Activated CD4-positive, alpha-beta T cell treated with anti-CD3 and anti-CD28 coated beads, Interleukin-2, amount 10 ng/mL, durations not matched to agents 24 days and 14 days (primary cell): ENCODE measurements around the gene ST3GAL2. TPM values are rescaled to one million over a fixed set of nuclear protein-coding genes. Genes with fewer than 3 reads are reported as not detected.
"Not testable (repeated sequence)": the region's sequence is repeated elsewhere in the genome, so short reads cannot be mapped to it uniquely, and the experiment has no call there.

Source experiments
- DNase-seq: peaks from one replicate; pipeline ENCODE4 v3.0.0; 2022
- H3K27ac Mint-ChIP-seq: one replicate; pipeline ENCODE4 v1.8.0; 2022; ENCODE audit warnings: mild to moderate bottlenecking, mixed read lengths
- H3K27me3 Mint-ChIP-seq: one replicate; pipeline ENCODE4 v1.8.0; 2022; ENCODE audit warnings: mixed read lengths
- H3K36me3 Mint-ChIP-seq: one replicate; pipeline ENCODE4 v1.8.0; 2022; ENCODE audit warnings: low read depth, mild to moderate bottlenecking, mixed read lengths
- H3K4me1 Mint-ChIP-seq: one replicate; pipeline ENCODE4 v1.8.0; 2021; ENCODE audit warnings: mixed read lengths
- H3K4me3 Mint-ChIP-seq: one replicate; pipeline ENCODE4 v1.8.0; 2022; ENCODE audit warnings: mild to moderate bottlenecking, moderate library complexity, mixed read lengths
- H3K9me3 Mint-ChIP-seq: one replicate; pipeline ENCODE4 v1.8.0; 2021; ENCODE audit warnings: mixed read lengths
- intact Hi-C: fragments of 100-400 bp; cut with micrococcal nuclease; formaldehyde crosslinking; loops from one replicate; pipeline ENCODE4 v1.15.1; 2023
- total RNA-seq: library from RNA; stranded (reverse); gene quantifications from 2 replicates; pipeline ENCODE4 v1.2.3, GENCODE V29; 2022

ST3GAL2 gene
- total RNA-seq, 1 donor from 2014 or later, result 27.9 TPM

DNA sequence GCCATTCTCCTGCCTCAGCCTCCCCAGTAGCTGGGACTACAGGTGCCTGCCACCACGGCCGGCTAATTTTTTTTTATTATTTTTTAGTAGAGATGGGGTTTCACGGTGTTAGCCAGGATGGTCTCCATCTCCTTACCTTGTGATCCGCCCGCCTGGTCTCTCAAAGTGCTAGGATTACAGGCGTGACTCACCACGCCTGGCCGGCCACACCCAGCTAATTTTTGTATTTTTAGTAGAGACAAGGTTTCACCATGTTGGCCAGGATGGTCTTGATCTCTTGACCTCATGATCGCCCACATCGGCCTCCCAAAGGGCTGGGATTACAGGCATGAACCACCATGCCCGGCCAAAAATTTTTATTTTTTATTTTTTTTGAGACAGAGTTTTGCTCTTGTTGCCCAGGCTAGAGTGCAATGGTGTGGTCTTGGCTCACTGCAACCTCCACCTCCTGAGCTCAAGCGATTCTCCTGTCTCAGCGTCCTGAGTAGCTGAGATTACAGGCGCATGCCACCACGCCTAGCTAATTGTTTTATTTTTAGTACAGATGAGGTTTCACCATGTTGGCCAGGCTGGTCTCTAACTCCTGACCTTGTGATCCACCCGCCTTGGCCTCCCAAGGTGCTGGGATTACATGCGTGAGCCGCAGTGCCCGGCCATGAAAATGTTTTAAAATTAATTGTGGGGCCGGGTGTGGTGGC lies 52.5 kb downstream of the ST3GAL2 start:
- H3K4me3 Mint-ChIP-seq, H3K9me3 Mint-ChIP-seq, H3K27ac Mint-ChIP-seq, H3K4me1 Mint-ChIP-seq, DNase-seq, intact Hi-C loops, H3K27me3 Mint-ChIP-seq: not testable (repeated sequence)
- H3K36me3 Mint-ChIP-seq, result peaks cover 15% of the 10 kb centered on the region

DNA sequence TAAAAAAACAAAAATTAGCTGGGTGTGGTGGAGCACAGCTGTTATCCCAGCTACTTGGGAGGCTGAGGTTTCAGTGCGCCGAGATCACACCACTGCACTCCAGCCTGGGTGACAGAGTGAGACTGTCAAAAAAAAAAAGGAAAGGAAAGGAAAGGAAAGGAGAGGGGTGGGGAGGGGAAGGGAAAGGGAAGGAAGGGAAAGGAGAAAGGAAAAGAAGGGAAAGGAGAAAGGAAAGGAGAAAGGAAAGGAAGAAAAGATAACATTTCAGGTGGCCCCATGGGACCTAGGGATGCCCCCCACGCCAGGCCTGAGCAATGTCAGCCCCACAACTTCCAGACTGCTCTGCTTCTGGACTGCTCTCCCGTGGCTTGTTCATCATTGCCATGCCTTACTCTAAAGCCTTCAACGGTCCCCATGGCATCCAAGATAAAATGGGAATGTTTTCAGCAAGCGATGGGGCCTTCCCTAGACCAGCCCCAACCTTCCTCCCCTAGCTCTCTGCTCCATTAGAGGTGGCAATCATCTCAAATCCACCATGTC lies 55.4 kb downstream of the ST3GAL2 start:
- intact Hi-C loops, result loop anchor here (5.0 kb wide), 1 partner anchor 269 kb away; no protein-coding TSS in a partner anchor
- Mint-ChIP-seq H3K9me3 (no peaks in the 10 kb centered on the region), H3K4me1 (no peaks in the 10 kb centered on the region), H3K27ac (no peak overlapping the region), H3K4me3 (no peak overlapping the region), H3K36me3 (peaks cover 27% of the 10 kb centered on the region), H3K27me3 (no peaks in the 10 kb centered on the region)
- DNase-seq, result no peak

DNA sequence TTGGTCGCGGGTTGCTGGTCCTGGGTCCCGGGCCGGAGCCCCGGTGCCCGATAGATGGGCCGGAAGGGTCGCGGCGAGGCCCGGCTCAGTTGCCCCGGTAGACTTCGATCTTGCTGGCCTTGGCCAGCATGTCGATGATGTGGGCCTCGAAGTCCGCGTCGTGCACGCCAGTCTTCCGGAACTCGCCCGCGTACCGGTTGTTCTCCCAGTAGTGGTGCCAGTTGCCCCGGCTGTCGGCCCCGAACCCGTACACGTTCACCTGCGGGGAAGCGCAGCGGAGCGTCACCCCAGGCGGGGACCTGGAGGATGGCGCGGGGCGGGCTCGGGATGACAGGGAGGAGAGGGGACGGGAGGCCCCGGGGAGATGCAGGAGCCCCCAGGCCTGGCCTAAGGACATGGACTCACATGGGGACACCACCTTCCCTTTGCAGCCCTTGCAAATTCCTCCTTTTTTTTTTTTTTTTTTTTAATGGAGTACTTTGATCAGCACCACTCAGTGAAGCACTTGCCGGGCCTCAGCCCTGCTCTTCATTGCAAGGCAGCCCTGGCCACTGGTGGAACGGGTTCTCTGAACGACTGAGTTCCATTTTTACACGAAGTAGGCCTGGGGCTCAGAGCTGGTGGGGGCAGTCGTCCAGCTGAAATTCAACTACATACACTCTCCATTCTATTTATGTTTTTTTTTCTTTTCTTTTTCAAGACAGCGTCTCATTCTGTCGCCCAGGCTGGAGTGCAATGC lies 57.1 kb downstream of the ST3GAL2 start:
- intact Hi-C loops, result loop anchor here (1.0 to 5.0 kb wide), 5 partner anchors 35 to 271 kb away; partner anchors contain the start of genes DDX19A and ST3GAL2
- DNase-seq, result no peak
- Mint-ChIP-seq H3K9me3 (no peaks in the 10 kb centered on the region), H3K27ac (peak overlapping the region; percentile 96), H3K27me3 (no peaks in the 10 kb centered on the region), H3K4me1 (peaks cover 5% of the 10 kb centered on the region), H3K36me3 (peaks cover 31% of the 10 kb centered on the region), H3K4me3 (peak overlapping the region; percentile 88)

GRCh38 chr16:70380919-70381603 lies 57.8 kb downstream of the ST3GAL2 start:
- Mint-ChIP-seq H3K9me3 (no peaks in the 10 kb centered on the region), H3K27me3 (no peaks in the 10 kb centered on the region), H3K36me3 (peaks cover 34% of the 10 kb centered on the region), H3K27ac (peak overlapping the region; percentile 96), H3K4me3 (peak overlapping the region; percentile 88), H3K4me1 (peaks cover 5% of the 10 kb centered on the region)
- peak; percentile 99 for DNase-seq
- intact Hi-C loops, result loop anchor here (1.0 to 5.0 kb wide), 8 partner anchors 9 to 271 kb away; partner anchors contain the start of genes COG4, DDX19A, FCSK and SF3B3

DNA sequence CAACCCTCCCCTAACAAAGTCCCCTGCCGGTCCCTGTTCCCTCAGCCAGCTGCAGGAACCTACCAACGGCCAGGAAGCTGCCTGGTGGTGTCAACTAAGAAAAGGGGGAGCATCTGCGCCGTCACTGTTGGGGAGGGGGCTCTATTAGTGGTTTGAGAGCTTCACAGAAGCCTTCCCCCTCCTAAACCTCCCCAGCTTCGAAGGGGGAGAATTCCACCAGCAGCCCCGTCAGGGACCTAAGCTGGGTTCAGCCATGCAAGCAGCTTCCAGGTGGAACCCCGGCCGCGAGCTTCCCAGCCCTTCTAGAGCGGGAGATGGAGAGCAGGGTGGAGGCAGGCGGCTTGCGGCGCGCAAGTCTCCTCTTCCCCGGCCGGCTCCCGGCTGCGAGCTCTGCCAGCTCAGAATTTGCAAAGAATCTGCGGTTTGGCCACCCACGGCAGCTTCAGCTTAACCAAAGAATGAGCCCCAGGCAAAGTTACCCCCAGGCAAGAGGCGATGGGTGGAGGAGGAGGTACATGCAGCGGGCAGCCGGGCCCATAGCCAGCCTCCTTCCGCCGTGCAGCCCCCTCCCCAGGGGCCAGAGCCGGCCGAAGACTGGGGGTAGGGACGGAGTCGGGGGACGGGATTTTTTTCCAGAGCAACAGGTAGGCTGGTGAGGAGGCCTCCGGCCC lies 58.5 kb downstream of the ST3GAL2 start:
- no peaks in the 10 kb centered on the region for H3K9me3 Mint-ChIP-seq
- intact Hi-C loops, result loop anchor here (1.0 to 5.0 kb wide), 5 partner anchors 8 to 272 kb away; partner anchors contain the start of genes COG4, FCSK and SF3B3
- peak; percentile 87 for DNase-seq
- peak overlapping the region; percentile 88 for H3K4me3 Mint-ChIP-seq
- H3K36me3 Mint-ChIP-seq, result peaks cover 39% of the 10 kb centered on the region
- peak overlapping the region; percentile 96 for H3K27ac Mint-ChIP-seq
- H3K4me1 Mint-ChIP-seq, result peaks cover 5% of the 10 kb centered on the region
- no peaks in the 10 kb centered on the region for H3K27me3 Mint-ChIP-seq

DNA sequence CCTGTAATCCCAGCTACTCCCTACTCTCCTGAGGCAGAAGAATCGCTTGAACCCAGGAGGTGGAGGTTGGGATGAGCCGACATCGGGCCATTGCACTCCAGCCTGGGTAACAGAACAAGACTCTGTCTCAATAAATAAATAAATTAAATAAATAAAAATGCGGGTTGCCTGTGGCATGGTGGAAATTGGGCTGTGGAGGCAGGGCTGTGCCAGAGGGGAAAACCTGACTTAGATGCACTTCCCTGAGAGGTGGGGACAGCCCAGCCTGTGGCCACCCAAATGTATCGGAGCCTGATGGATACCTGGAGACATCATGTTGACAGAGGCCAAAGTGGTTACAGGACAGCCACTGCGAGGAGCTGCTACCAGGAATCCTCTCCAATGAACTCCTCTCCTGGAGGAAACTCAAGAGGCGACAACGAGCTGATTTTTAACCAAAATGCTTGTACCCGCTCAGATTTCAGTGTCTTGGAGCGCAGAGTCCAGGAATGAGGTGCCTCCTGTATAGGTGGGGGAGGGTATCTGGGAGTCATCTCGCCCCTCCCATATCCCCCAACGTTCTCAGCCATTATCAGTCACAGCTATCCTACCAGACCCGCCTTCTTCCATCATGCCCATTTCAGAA lies 59.9 kb downstream of the ST3GAL2 start:
- H3K27me3 Mint-ChIP-seq, result no peaks in the 10 kb centered on the region
- no peak overlapping the region for H3K27ac Mint-ChIP-seq
- H3K36me3 Mint-ChIP-seq, result peaks cover 42% of the 10 kb centered on the region
- peak overlapping the region; percentile 88 for H3K4me3 Mint-ChIP-seq
- DNase-seq, result no peak
- peaks cover 6% of the 10 kb centered on the region for H3K4me1 Mint-ChIP-seq
- H3K9me3 Mint-ChIP-seq, result no peaks in the 10 kb centered on the region
- intact Hi-C loops, result no loop called here

GRCh38 chr16:70377782-70378181 lies 61.1 kb downstream of the ST3GAL2 start:
- intact Hi-C loops, result no loop called here

GRCh38 chr16:70375636-70376611 lies 63.0 kb downstream of the ST3GAL2 start:
- Mint-ChIP-seq H3K27me3 (no peaks in the 10 kb centered on the region), H3K4me1 (peaks cover 6% of the 10 kb centered on the region), H3K36me3 (peaks cover 57% of the 10 kb centered on the region), H3K4me3 (no peak overlapping the region), H3K27ac (peak overlapping the region; percentile 34), H3K9me3 (no peaks in the 10 kb centered on the region)
- intact Hi-C loops, result no loop called here
- DNase-seq, result no peak

More at GRCh38 chr16:70377782-70378181, 61.1 kb downstream of the ST3GAL2 start:
- H3K9me3 Mint-ChIP-seq, result no peaks in the 10 kb centered on the region
- no peak overlapping the region for H3K27ac Mint-ChIP-seq
- peak overlapping the region; percentile 33 for H3K4me3 Mint-ChIP-seq
- H3K27me3 Mint-ChIP-seq, result no peaks in the 10 kb centered on the region
- H3K36me3 Mint-ChIP-seq, result peaks cover 43% of the 10 kb centered on the region
- DNase-seq, result no peak
- H3K4me1 Mint-ChIP-seq, result peaks cover 6% of the 10 kb centered on the region

GRCh38 chr16:70374213-70374612 lies 64.7 kb downstream of the ST3GAL2 start:
- Mint-ChIP-seq H3K9me3 (no peaks in the 10 kb centered on the region), H3K36me3 (peaks cover 59% of the 10 kb centered on the region), H3K4me1 (peaks cover 11% of the 10 kb centered on the region), H3K27me3 (no peaks in the 10 kb centered on the region), H3K27ac (no peak overlapping the region), H3K4me3 (no peak overlapping the region)
- DNase-seq, result no peak
- intact Hi-C loops, result no loop called here

- Mint-ChIP-seq H3K4me3 (no peak overlapping the region), H3K9me3 (no peaks in the 10 kb centered on the region), H3K27me3 (no peaks in the 10 kb centered on the region), H3K27ac (no peak overlapping the region), H3K36me3 (peaks cover 59% of the 10 kb centered on the region), H3K4me1 (peaks cover 11% of the 10 kb centered on the region)
- no peak for DNase-seq
- intact Hi-C loops, result loop anchor here (1.0 kb wide), 1 partner anchor 7 kb away; no protein-coding TSS in a partner anchor
Observed at GRCh38 chr16:70372921-70373728, 65.8 kb downstream of the ST3GAL2 start.

DNA sequence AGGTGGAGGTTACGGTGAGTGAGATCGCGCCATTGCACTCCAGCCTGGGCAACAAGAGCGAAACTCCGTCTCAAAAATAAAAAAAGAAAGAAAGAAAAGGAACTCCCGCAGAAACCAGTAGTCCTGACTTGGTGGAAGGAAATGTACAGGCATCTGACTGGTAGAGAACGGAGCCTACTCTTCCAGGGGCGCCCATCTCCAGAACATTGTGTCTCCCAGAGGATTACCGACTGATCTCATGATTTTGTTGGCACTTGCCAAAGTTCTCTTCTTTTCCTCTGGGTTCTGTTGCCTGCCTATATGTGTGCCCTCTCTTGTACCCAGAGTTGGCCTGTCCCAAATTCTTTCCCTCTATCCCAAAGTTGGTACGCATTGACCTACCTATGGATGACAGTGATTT lies 68.0 kb downstream of the ST3GAL2 start:
- Mint-ChIP-seq H3K4me1 (peaks cover 6% of the 10 kb centered on the region), H3K27ac (no peak overlapping the region), H3K4me3 (no peak overlapping the region), H3K27me3 (no peaks in the 10 kb centered on the region), H3K36me3 (peaks cover 61% of the 10 kb centered on the region), H3K9me3 (no peaks in the 10 kb centered on the region)
- intact Hi-C loops, result loop anchor here (1.0 kb wide), 1 partner anchor 282 kb away; no protein-coding TSS in a partner anchor
- DNase-seq, result no peak
